ENCODE measurements around the gene AGO3.

The AGO3 gene

DNA sequence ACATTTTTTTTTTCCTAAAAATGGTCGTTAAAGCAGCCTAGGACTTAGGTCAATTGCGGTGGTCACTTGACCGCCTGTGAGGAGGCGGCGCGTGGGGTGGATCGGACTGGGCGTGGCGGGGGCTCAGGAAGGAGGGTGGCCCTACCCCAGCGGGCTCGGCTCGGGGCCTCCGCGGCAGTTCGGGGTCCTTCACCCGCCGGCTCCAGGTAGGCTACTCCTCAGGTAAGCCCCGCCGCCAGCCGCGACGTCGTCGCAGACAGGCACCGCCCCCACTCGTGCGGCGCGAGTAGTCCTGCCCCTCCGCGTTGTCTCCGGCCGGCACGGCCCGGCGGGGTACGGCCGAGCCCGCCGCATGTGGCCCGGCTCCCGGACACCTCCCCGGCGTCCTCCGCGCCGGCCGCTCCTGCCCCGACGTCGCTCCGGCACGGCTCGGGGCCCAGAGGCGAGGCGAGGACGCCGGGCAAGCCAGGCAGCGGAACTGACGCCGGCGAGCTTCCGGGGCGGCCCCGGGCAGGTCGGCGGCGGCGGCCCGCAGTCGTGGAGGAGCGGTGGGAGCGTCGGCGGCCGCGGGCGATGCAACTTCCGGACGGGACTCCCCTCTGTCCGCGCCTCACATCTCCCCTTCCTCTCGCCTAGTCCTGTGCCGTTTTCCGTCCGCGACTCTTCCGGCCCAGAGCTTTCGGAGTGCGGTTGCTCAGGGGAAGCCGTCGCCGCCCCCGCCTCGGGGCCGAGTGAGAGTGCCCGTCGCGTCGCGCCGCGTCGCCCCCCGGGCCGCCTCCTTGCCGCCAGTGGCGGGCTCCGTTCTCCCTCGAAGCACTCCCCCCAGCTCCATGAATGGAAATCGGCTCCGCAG is at the start of gene AGO3:
TSS of gene AGO3 (plus strand) at position 513 of the 853 bp plus-strand sequence. CDS start at position 835, 322 bp downstream.
- TF ChIP-seq, protein P1, sequence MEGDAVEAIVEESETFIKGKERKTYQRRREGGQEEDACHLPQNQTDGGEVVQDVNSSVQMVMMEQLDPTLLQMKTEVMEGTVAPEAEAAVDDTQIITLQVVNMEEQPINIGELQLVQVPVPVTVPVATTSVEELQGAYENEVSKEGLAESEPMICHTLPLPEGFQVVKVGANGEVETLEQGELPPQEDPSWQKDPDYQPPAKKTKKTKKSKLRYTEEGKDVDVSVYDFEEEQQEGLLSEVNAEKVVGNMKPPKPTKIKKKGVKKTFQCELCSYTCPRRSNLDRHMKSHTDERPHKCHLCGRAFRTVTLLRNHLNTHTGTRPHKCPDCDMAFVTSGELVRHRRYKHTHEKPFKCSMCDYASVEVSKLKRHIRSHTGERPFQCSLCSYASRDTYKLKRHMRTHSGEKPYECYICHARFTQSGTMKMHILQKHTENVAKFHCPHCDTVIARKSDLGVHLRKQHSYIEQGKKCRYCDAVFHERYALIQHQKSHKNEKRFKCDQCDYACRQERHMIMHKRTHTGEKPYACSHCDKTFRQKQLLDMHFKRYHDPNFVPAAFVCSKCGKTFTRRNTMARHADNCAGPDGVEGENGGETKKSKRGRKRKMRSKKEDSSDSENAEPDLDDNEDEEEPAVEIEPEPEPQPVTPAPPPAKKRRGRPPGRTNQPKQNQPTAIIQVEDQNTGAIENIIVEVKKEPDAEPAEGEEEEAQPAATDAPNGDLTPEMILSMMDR (IDR thresholded peaks at IDR 0.05; ENCODE audit: extremely low read depth, missing control alignments): no peak
- DNase-seq (ENCODE audit: low spot score): peak; percentile 97

DNA sequence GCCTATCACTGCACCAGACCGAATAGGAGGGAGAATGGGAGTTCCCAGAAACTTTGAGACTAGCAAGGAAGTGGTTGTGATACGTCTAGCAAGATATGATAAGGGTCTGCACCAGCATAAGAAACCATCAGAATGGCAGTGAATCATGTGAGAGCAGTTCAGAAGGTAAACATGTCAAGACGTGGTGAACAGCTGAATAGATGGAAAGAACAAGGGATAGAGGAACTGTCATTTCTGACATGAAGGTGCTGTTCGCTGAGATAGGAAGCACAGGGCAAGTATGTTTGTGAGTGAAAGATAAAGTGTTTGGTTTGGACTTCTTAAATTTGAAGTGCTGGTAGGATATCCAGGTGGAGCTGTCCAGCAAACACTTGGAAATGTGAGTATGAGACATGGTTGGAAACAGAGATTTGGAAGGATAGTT is 49.0 kb upstream of the AGO3 start:
- TF ChIP-seq, protein P1 (IDR thresholded peaks at IDR 0.05; ENCODE audit: extremely low read depth, missing control alignments): no peak
- DNase-seq (ENCODE audit: low spot score): no peak

DNA sequence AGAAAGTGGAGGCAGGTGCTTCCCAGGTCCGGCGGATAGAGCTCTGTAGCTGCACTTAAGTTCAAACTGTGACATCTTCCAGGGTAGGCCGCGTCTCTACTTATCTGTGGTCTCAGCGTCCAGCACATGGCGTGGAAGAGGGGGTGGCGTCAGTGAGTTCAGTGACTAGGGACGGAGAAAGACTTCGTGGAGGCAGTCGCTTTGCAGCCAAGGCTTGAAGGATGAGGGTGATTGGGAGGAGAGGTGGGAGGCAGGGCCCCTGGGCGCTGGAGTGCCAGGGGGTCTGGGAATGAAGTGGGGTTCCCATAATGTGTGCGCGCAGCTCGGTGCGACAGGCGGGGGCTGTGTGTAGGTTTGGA is 48.3 kb upstream of the AGO3 start:
- TF ChIP-seq, protein P1 (IDR thresholded peaks at IDR 0.05; ENCODE audit: extremely low read depth, missing control alignments): no peak
- DNase-seq (ENCODE audit: low spot score): no peak

- TF ChIP-seq, protein P1 (IDR thresholded peaks at IDR 0.05; ENCODE audit: extremely low read depth, missing control alignments): peak; percentile 99
These were observed 47.8 kb upstream of the AGO3 start, which contains the start of gene AGO1 for GRCh38 chr1:35882945-35883634. TSS of gene AGO1 (plus strand) at chr1:35883209. CDS start at chr1:35883422, 213 bp downstream.

DNA sequence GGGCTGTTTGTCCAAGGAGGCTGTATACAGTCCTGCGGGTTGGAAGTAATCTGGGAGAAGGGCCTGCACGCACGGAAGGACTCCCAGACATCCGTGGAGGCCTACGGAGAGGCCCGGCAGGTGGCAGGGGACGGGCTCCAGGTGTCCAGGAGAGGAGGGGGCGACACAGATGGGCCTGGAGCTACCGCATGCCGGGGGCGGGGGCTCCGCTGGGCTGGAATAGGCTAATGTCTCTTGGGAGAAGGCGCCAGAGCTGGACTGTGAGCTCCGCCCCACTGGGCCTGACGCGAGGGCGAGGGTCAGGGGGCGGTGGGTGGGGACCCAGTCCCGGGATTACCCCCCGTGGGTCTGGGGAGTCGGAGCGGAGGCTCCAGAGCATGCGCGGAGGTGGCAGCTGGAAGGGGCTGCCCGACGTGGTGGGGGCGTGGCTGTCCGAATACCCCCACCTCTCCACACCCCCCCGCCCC is 47.2 kb upstream of the AGO3 start:
- peak; percentile 78 for DNase-seq (ENCODE audit: low spot score)
- TF ChIP-seq, protein P1 (IDR thresholded peaks at IDR 0.05; ENCODE audit: extremely low read depth, missing control alignments): no peak

More at GRCh38 chr1:35882945-35883634, 47.8 kb upstream of the AGO3 start, which contains the start of gene AGO1:
- DNase-seq (ENCODE audit: low spot score): peak; percentile 100

DNA sequence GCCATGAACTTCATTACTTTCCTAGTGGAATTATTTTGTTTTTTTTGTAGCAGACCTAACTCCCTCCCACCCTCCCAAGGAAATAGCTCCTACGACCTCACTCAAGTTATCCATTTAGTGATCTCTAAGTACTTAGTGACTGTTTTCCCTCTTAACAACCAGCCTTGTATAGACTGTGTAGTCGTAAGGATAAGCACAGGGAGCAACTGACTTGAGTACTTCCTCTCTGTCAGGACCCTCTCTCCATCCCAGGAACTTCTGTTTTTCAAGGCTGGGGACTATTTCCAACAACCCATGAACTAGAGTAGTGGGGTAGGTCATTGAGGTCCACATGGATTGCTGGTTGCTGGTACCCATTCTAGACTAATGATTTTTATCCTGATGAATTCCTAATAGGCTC is 46.0 kb upstream of the AGO3 start:
- DNase-seq (ENCODE audit: low spot score): no peak
- TF ChIP-seq, protein P1 (IDR thresholded peaks at IDR 0.05; ENCODE audit: extremely low read depth, missing control alignments): no peak

All from GM20000 (cell line).